Neuron (in vitro differentiated cells): ENCODE data around the gene P2RY8.

Experiments
- H2AFZ ChIP-seq: one replicate; pipeline ENCODE4 v1.6.1; 2013; ENCODE audit warnings: low read depth, mild to moderate bottlenecking, inconsistent platforms, low read length, moderate library complexity
- H3K27me3 ChIP-seq: one replicate; pipeline ENCODE4 v1.6.1; 2013; ENCODE audit warnings: low read length; ENCODE audit not compliant: insufficient read depth
- H3K36me3 ChIP-seq: one replicate; pipeline ENCODE4 v1.6.1; 2013; ENCODE audit warnings: low read length; ENCODE audit not compliant: insufficient read depth
- H3K4me1 ChIP-seq: one replicate; pipeline ENCODE4 v1.6.1; 2013; ENCODE audit warnings: low read length; ENCODE audit not compliant: insufficient read depth
- H3K4me3 ChIP-seq: 2 replicates; pipeline ENCODE4 v1.5.1; 2013; ENCODE audit warnings: mild to moderate bottlenecking, low read length, moderate library complexity
- H3K9me3 ChIP-seq: one replicate; pipeline ENCODE4 v1.6.1; 2013; ENCODE audit warnings: low read length

P2RY8 gene

DNA sequence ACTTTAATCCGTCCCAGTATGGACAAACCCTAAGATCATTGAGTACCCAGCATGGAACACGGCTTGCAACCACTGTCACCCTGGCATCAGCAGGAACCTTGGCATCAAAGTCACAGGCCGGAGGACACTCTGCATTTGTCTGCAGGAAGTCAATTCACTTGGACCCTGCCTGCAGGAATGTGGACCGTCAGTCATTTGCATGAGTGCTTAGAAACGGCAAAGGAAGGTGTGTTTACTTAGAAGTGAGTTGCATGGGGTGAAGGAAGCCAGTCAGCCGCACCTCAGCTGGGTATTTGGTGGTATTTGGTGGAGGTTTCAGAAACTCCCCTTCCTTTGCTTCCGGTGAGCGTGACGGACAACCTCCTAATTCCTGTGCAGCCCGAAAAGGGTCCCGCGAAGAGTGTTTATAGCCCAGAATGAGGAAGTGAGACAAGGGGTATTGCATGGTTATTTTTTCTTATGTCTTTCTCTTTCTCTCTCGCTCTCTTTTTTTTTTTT lies 15.5 kb downstream of the P2RY8 start:
- peaks cover 2% of the 10 kb centered on the region for H3K9me3 ChIP-seq
- H3K27me3 ChIP-seq = no peaks in the 10 kb centered on the region
- H3K36me3 ChIP-seq = no peaks in the 10 kb centered on the region
- H3K4me3 ChIP-seq = no peak overlapping the region
- H2AFZ ChIP-seq = no peak overlapping the region
- no peaks in the 10 kb centered on the region for H3K4me1 ChIP-seq

GRCh38 chrX:1520350-1520749 lies 16.6 kb downstream of the P2RY8 start:
- Histone ChIP-seq H3K4me3 (no peak overlapping the region), H3K9me3 (peaks cover 2% of the 10 kb centered on the region), H2AFZ (no peak overlapping the region), H3K4me1 (no peaks in the 10 kb centered on the region), H3K36me3 (no peaks in the 10 kb centered on the region), H3K27me3 (no peaks in the 10 kb centered on the region)

DNA sequence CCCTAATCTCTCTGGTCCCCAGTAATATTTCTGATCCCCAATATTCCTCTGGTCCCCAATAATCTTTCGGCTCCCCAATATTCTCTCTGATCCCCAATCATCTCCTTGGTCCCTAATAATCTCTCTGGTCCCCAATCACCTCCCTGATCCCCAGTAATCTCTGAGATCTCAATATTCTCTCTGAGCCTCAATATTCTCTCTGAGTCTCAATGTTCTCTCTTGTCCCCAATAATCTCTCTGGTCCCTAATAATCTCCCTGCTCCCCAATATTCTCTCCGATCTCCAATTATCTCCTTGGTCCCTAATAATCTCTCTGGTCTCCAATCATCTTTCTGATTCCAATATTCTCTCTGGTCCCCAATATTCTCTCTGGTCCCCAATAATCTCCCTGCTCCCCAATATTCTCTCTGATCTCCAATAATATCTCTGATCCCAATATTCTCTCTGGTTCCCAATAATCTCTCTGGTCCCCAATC lies 17.9 kb downstream of the P2RY8 start:
- peaks cover 2% of the 10 kb centered on the region for H3K9me3 ChIP-seq
- no peak overlapping the region for H3K4me3 ChIP-seq
- no peak overlapping the region for H2AFZ ChIP-seq
- no peaks in the 10 kb centered on the region for H3K36me3 ChIP-seq
- no peaks in the 10 kb centered on the region for H3K27me3 ChIP-seq
- H3K4me1 ChIP-seq = no peaks in the 10 kb centered on the region

- H2AFZ ChIP-seq = no peak overlapping the region
These were observed 18.5 kb downstream of the P2RY8 start for GRCh38 chrX:1518512-1518911.

DNA sequence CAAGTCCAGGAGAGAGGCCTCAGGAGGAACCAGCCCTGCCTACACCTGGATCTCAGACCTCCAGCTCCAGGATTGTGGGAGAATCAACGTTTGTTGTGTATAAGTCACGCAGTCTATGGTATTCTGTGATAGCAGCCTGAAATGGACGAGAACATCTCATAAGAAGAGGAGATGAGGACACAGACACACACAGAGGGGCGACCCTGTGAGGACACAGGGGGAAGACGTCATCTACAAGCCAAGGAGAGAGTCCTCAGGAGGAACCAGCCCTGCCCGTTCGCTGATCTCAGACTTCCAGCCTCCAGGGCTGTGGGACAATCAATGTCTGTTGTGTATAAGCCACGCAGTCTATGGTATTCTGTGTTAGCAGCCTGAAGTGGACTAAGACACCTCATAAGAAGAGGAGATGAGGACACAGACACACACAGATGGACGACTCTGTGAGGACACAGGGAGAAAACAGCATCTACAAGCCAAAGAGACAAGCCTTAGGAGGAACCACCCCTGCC lies 20.3 kb downstream of the P2RY8 start:
- Histone ChIP-seq H3K27me3 (no peaks in the 10 kb centered on the region), H3K4me3 (no peak overlapping the region), H3K36me3 (no peaks in the 10 kb centered on the region), H3K4me1 (no peaks in the 10 kb centered on the region), H2AFZ (no peak overlapping the region), H3K9me3 (no peaks in the 10 kb centered on the region)

More at GRCh38 chrX:1518512-1518911, 18.5 kb downstream of the P2RY8 start:
- Histone ChIP-seq H3K9me3 (peaks cover 2% of the 10 kb centered on the region), H3K4me3 (no peak overlapping the region), H3K27me3 (no peaks in the 10 kb centered on the region), H3K36me3 (no peaks in the 10 kb centered on the region), H3K4me1 (no peaks in the 10 kb centered on the region)

GRCh38 chrX:1511829-1512228 lies 25.2 kb downstream of the P2RY8 start:
- Histone ChIP-seq H3K36me3 (no peaks in the 10 kb centered on the region), H3K27me3 (no peaks in the 10 kb centered on the region), H3K9me3 (no peaks in the 10 kb centered on the region), H3K4me1 (no peaks in the 10 kb centered on the region), H3K4me3 (no peak overlapping the region), H2AFZ (no peak overlapping the region)

DNA sequence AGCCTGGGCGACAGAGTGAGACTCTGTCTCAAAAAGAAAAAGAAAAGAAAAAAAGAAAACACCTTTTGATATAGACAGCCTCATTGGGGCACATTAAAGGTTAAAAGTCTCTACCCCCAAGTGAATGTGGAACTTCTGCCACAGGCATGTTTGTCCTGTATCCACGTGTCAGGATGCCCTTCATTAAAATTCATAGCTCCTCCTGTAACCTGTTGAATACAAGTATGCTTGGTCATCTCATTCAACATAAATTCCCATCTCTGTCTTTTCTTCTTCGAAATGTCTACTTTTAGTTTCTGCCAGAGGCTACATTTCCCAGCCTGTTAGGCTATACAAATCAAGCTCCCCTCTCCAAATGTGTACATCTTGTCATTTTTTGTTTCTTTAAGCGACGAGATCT lies 25.8 kb downstream of the P2RY8 start:
- no peak overlapping the region for H3K4me3 ChIP-seq
- H2AFZ ChIP-seq = no peak overlapping the region
- H3K36me3 ChIP-seq = no peaks in the 10 kb centered on the region
- H3K9me3 ChIP-seq = no peaks in the 10 kb centered on the region
- H3K27me3 ChIP-seq = no peaks in the 10 kb centered on the region
- no peaks in the 10 kb centered on the region for H3K4me1 ChIP-seq

GRCh38 chrX:1507511-1508463 lies 29.2 kb downstream of the P2RY8 start:
- Histone ChIP-seq H3K9me3 (no peaks in the 10 kb centered on the region), H3K4me1 (no peaks in the 10 kb centered on the region), H3K4me3 (no peak overlapping the region), H2AFZ (no peak overlapping the region), H3K36me3 (no peaks in the 10 kb centered on the region), H3K27me3 (no peaks in the 10 kb centered on the region)

- Histone ChIP-seq H3K4me3 (no peak overlapping the region), H3K36me3 (no peaks in the 10 kb centered on the region), H3K27me3 (no peaks in the 10 kb centered on the region), H2AFZ (no peak overlapping the region), H3K9me3 (no peaks in the 10 kb centered on the region), H3K4me1 (no peaks in the 10 kb centered on the region)
These were observed 30.1 kb downstream of the P2RY8 start for GRCh38 chrX:1506916-1507315.

GRCh38 chrX:1502853-1503252 lies 34.1 kb downstream of the P2RY8 start:
- Histone ChIP-seq H3K4me3 (no peak overlapping the region), H3K4me1 (no peaks in the 10 kb centered on the region), H3K36me3 (no peaks in the 10 kb centered on the region), H3K27me3 (no peaks in the 10 kb centered on the region), H2AFZ (no peak overlapping the region), H3K9me3 (no peaks in the 10 kb centered on the region)

DNA sequence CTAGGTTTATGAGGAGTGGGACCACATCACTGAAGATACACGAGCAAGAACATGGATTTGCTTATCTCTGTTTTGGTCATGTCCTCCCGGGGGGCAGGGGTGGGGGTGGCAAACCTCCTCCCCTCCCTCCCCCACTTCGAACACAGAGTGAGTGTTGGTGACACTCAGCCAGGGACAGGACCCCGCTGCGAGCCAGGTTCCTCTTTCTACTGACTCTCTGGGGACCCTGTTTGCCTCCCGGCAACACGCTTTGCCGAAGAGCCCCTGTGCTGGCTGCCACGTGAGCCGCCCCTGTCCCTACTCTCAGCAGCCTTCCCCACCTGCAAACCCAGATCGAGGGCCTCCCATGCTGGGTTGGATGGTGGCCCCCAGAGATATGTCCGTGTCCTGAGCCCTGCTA lies 34.7 kb downstream of the P2RY8 start:
- H3K4me1 ChIP-seq = no peaks in the 10 kb centered on the region
- no peaks in the 10 kb centered on the region for H3K36me3 ChIP-seq
- no peaks in the 10 kb centered on the region for H3K27me3 ChIP-seq
- H2AFZ ChIP-seq = no peak overlapping the region
- no peak overlapping the region for H3K4me3 ChIP-seq
- no peaks in the 10 kb centered on the region for H3K9me3 ChIP-seq

DNA sequence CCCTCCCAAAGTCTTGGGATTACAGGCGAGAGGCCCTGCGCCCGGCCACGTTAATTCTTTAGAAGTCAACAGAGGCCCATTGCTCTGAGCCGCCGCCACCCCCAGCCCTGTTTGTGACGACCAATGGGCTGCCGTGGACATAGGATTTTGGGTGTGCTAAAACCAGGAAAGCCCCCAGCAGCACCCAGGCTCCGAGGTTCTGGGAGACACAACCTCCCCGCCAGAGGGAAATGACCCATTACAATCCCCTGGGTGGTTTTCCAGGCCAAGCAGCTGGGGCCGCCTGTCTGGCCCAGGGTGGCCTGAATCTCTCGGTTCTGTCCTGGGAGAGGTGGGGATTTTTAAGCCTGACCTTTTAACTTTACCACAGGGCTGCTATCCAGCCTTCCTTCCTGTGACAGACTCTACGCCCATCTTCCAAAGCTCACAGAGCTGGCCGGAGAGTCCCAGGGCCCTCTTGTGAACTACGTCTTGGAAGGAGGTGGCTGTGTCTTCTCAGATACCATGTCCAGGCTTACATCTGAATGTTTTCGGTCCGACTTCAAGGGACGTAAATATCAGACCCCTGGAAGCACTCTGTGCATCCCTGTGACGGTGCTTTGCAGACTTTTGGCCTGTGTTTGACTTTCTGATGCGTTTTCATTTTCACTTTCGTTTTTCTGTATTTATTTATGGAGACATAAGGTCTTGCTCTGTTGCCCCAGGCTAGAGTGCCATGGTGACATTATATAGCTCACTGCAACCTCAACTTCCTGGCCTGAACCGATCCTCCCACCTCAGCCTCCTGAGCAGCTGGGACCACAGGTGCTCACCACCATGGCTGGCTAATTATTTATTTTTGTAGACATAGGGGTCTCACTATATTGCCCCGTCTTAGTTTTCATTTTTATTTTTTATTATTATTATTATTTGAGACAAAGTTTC lies 36.0 kb downstream of the P2RY8 start:
- H3K9me3 ChIP-seq = no peaks in the 10 kb centered on the region
- H3K36me3 ChIP-seq = no peaks in the 10 kb centered on the region
- no peak overlapping the region for H3K4me3 ChIP-seq
- no peak overlapping the region for H2AFZ ChIP-seq
- no peaks in the 10 kb centered on the region for H3K4me1 ChIP-seq
- no peaks in the 10 kb centered on the region for H3K27me3 ChIP-seq

DNA sequence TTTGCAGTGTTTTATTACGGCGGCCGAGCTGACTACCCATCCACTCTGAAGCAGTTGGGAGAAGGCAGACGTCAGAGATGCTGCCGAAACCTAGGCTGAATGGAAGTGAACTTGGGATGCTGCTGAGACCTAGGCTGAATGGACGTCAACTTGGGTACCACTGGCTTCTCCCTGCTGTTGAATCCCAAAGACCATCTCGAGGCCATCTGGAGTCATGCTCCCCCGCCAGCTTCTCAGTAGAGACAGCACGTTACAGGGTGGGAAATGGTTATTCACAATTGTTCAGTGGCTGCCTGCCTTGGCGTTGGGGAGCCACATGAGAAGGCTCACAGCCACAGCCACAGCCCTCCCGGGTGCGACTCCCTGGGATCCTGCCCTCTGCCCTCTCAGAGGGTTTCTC lies 40.9 kb downstream of the P2RY8 start:
- Histone ChIP-seq H3K9me3 (no peaks in the 10 kb centered on the region), H3K27me3 (no peaks in the 10 kb centered on the region), H3K4me3 (no peak overlapping the region), H2AFZ (no peak overlapping the region), H3K36me3 (no peaks in the 10 kb centered on the region), H3K4me1 (peaks cover 4% of the 10 kb centered on the region)
